Esophagus (tissue), 2 donors: Measurements from ENCODE around the gene NCOA1. TPM values are rescaled to one million over a fixed set of nuclear protein-coding genes. Genes with fewer than 3 reads are reported as not detected.

ENCODE experiments used
- H3K27ac ChIP-seq, 2 donors: one replicate each; pipeline ENCODE4 v1.5.1; 2013; ENCODE audit warnings: low read depth in 2 of 2, mild to moderate bottlenecking in 2 of 2, inconsistent platforms in 1 of 2, low read length in 1 of 2, moderate library complexity in 1 of 2
- H3K27me3 ChIP-seq, 2 donors: one replicate each; pipeline ENCODE4 v1.6.1; 2013; ENCODE audit warnings: low read length in 2 of 2, control low read depth in 1 of 2, mild to moderate bottlenecking in 1 of 2; ENCODE audit not compliant: insufficient read depth in 2 of 2, control insufficient read depth in 1 of 2
- H3K36me3 ChIP-seq, 2 donors: one replicate each; pipeline ENCODE4 v1.6.1; 2013; ENCODE audit warnings: low read length in 1 of 2; ENCODE audit not compliant: control insufficient read depth in 2 of 2, insufficient read depth in 2 of 2
- H3K4me1 ChIP-seq, 2 donors: one replicate each; pipeline ENCODE4 v1.6.1; 2013; ENCODE audit warnings: low read length in 1 of 2; ENCODE audit not compliant: control insufficient read depth in 2 of 2, insufficient read depth in 2 of 2
- H3K4me3 ChIP-seq, 2 donors: one replicate each; pipeline ENCODE4 v1.5.1; 2013; ENCODE audit warnings: low read length in 2 of 2, mild to moderate bottlenecking in 2 of 2, low read depth in 1 of 2, moderate library complexity in 1 of 2
- H3K9me3 ChIP-seq, 2 donors: one replicate each; pipeline ENCODE4 v1.6.1; 2013; ENCODE audit warnings: mild to moderate bottlenecking in 2 of 2, low read depth in 1 of 2, low read length in 1 of 2, moderate library complexity in 1 of 2; ENCODE audit not compliant: control insufficient read depth in 2 of 2, insufficient read depth in 1 of 2
- WGBS, 2 donors: extraction: QIAGEN DNeasy Blood & Tissue Kit; methylation state at CpG; one replicate each; pipeline ENCODE4 v1.1.7; 2013; 5-methylcytosine and 5-hydroxymethylcytosine counted together
- polyA plus RNA-seq, 2 donors: library from polyadenylated mRNA; stranded (reverse); fragments of 200-250 nt; gene quantifications; one replicate each; pipeline ENCODE4 v1.2.3, GENCODE V29; 2013
- donor health status: healthy with polysubstance abuse.
- donor health status: Bipolar disorder and iron deficiency.

NCOA1 gene
- polyA plus RNA-seq, 2 donors = 8.7 to 13.7 TPM

GRCh38 chr2:24498121-24498520 lies 7.1 kb downstream of the NCOA1 start:
- H3K27ac ChIP-seq = no peak overlapping the region

DNA sequence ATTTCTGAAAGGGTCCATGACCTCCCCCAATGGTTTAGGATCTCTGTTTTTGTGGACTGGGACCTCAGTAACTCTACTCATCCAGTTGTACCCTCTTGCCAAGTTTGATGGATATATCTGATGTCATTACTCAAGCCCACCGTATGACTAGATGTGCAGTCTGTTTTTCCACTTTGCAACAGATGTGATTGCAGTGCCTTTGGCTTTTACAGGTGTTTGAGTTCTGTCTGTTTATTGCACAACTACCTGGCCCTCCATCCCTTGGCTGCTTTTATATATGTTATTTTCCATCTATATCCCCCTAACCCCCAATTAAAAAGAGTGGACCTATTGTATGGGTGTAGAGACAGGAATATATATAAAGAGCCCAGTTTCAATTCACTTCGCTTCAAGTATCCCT lies 10.8 kb downstream of the NCOA1 start:
- Histone ChIP-seq H3K27me3 (no peaks in the 10 kb centered on the region), H3K9me3 (no peaks in the 10 kb centered on the region), H3K4me3 (no peak overlapping the region), H3K27ac (no peak overlapping the region), H3K36me3 (no peaks in the 10 kb centered on the region), H3K4me1 (peaks cover 3 to 5% of the 10 kb centered on the region in 2 donors)
- WGBS, 2 donors = 76 to 86% methylated on average over 2 of the region's 2 CpGs

More at GRCh38 chr2:24498121-24498520, 7.1 kb downstream of the NCOA1 start:
- Histone ChIP-seq H3K27me3 (no peaks in the 10 kb centered on the region), H3K4me3 (no peak overlapping the region), H3K36me3 (peaks cover 0 to 2% of the 10 kb centered on the region in 2 donors), H3K4me1 (no peaks in the 10 kb centered on the region), H3K9me3 (no peaks in the 10 kb centered on the region)
- 69 to 95% methylated on average over 4 of the region's 4 CpGs for WGBS, 2 donors

DNA sequence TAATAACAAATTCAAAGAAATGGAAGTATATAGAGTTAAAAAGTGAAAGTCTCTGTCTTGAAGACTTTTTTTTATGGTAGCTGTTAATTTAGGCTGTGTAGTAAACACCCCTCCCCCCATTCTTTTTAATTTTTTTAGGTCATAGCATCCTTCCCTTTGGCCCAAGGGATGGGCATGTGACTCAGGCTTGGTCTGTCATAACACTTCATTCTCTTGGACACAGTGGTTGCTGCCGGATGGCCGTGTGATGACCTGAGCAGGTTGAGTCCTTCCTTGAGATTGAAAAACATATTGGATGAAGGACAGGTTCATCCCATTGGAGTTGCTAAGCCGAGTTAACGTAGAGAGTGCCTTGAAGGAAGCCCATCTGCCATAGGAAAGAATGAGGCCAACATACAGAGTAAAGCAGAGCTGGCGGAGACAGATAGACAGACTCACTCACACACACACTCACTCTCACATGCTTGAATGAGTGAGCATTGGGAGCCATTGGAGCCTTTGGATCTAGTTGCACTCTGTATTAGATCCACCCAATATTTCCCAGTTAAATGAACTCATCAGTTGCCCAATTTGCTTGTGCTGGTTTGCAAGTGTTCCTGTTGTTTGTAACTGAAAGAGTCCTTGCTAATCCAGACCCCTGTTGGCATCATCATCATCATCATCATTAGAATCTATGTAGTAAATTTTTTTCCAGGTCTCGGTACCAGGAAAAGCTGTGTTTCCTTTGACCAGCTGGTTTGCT lies 14.7 kb downstream of the NCOA1 start:
- WGBS, 2 donors = 87 to 91% methylated on average over 6 of the region's 6 CpGs
- peak overlapping the region in 1 of 2 donors; percentile 52 for H3K27ac ChIP-seq
- peaks cover 3 to 5% of the 10 kb centered on the region in 2 donors for H3K4me1 ChIP-seq

DNA sequence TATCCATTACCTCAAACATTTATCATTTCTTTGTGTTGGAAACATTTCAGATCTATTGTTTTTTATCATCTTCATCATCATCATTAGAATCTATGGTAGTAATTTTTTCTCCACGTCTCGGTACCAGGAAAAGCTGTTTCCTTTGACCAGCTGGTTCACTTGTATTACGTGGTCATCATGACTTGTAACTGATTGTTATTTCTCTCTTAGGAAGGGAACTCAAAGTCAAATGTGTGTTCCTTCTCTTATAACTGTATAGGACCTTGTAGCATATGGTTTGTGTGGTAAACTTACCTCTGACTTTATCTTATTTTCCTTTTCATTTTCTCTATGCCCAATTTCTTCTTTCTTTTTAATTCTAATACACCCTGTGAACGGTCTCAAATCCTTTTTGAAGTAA lies 16.5 kb downstream of the NCOA1 start:
- Histone ChIP-seq H3K4me3 (no peak overlapping the region), H3K27ac (no peak overlapping the region), H3K36me3 (no peaks in the 10 kb centered on the region), H3K4me1 (peaks cover 3 to 5% of the 10 kb centered on the region in 2 donors), H3K27me3 (no peaks in the 10 kb centered on the region), H3K9me3 (no peaks in the 10 kb centered on the region)
- whole genome bisulfite sequencing, 2 donors = 66 to 67% methylated on average over 4 of the region's 4 CpGs

More for the DNA sequence above, 14.7 kb downstream of the NCOA1 start:
- Histone ChIP-seq H3K27me3 (no peaks in the 10 kb centered on the region), H3K4me3 (no peak overlapping the region), H3K36me3 (no peaks in the 10 kb centered on the region), H3K9me3 (no peaks in the 10 kb centered on the region)

- peaks cover 3 to 5% of the 10 kb centered on the region in 2 donors for H3K4me1 ChIP-seq
- no peaks in the 10 kb centered on the region for H3K27me3 ChIP-seq
- no peak overlapping the region for H3K27ac ChIP-seq
- no peaks in the 10 kb centered on the region for H3K36me3 ChIP-seq
- 87 to 96% methylated on average over 1 of the region's 1 CpG for WGBS, 2 donors
- H3K4me3 ChIP-seq = no peak overlapping the region
- H3K9me3 ChIP-seq = no peaks in the 10 kb centered on the region
Observed at GRCh38 chr2:24508878-24509277, 17.8 kb downstream of the NCOA1 start.

- no peak overlapping the region for H3K4me3 ChIP-seq
- peaks cover 3 to 5% of the 10 kb centered on the region in 2 donors for H3K4me1 ChIP-seq
- no peak overlapping the region for H3K27ac ChIP-seq
- WGBS, 2 donors = 87 to 95% methylated on average over 1 of the region's 1 CpG
- H3K36me3 ChIP-seq = no peaks in the 10 kb centered on the region
- H3K9me3 ChIP-seq = no peaks in the 10 kb centered on the region
- no peaks in the 10 kb centered on the region for H3K27me3 ChIP-seq
Observed at GRCh38 chr2:24509425-24509824, 18.4 kb downstream of the NCOA1 start.

GRCh38 chr2:24509840-24510239 lies 18.8 kb downstream of the NCOA1 start:
- Histone ChIP-seq H3K4me3 (no peak overlapping the region), H3K4me1 (peaks cover 3 to 5% of the 10 kb centered on the region in 2 donors), H3K27me3 (no peaks in the 10 kb centered on the region), H3K36me3 (no peaks in the 10 kb centered on the region), H3K9me3 (no peaks in the 10 kb centered on the region), H3K27ac (no peak overlapping the region)
- 92 to 94% methylated on average over 3 of the region's 3 CpGs for WGBS, 2 donors

DNA sequence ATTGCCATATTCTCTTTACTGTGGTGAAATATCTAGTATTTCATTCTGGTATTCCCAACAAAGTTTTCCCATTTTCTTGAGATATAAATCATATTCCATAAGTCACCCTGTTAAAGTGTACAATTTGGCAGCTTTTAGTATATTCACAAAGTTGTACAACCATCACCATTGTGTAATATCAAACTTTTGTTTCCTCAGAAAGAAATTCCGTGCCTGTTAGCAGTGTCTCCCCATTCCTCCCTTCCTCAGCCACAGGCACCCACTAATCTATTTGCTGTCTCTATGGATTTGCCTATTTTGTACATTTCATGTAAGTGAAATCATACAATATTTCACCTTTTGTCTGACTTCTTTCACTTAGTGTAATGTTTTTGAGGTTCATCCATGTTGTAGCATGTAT lies 19.7 kb downstream of the NCOA1 start:
- Histone ChIP-seq H3K27me3 (no peaks in the 10 kb centered on the region), H3K4me1 (peaks cover under 1 to 2% of the 10 kb centered on the region in 2 donors), H3K4me3 (no peak overlapping the region), H3K9me3 (no peaks in the 10 kb centered on the region), H3K27ac (no peak overlapping the region), H3K36me3 (no peaks in the 10 kb centered on the region)
- 83 to 92% methylated on average over 1 of the region's 1 CpG for WGBS, 2 donors

DNA sequence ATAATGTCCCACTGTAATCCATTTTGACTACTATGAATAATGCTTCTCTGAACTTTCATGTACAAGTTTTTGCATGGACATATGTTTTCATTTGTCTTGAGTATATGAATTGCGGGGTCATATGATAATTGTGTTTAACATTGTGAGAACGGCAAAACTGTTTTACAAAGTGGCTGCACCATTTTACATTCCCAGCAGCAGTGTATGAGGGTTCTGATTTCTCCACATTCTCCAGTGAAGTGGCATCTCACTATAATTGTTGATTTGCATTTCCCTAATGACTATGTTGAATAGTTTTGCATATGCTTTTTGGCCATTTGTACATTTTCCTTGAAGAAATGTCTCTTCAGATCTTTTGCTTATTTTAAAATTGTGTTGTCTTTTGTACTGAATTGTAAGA lies 20.1 kb downstream of the NCOA1 start:
- WGBS, 2 donors = 90 to 95% methylated on average over 2 of the region's 2 CpGs
- Histone ChIP-seq H3K27ac (no peak overlapping the region), H3K36me3 (no peaks in the 10 kb centered on the region), H3K9me3 (no peaks in the 10 kb centered on the region), H3K27me3 (no peaks in the 10 kb centered on the region), H3K4me3 (no peak overlapping the region), H3K4me1 (no peaks in the 10 kb centered on the region)

DNA sequence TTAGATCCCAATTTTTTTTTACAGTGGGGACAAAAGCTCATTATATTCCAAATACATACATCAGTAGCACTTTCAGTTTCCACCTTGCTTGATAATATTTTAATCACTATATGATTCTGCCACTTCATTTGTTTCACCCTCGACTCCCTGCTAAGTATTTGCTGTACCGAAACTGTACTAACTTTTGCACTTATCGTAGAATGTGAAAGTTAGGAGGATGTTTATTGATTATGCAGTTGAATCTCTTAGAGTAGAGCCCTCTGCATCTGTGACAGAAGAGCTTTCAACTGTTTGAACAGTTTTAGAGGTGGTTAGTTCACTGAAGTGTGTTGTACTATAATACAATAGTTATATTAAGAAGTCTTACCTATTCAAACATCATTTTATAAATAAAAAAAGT lies 20.8 kb downstream of the NCOA1 start:
- Histone ChIP-seq H3K36me3 (no peaks in the 10 kb centered on the region), H3K4me1 (no peaks in the 10 kb centered on the region), H3K27ac (no peak overlapping the region), H3K27me3 (no peaks in the 10 kb centered on the region), H3K4me3 (no peak overlapping the region), H3K9me3 (no peaks in the 10 kb centered on the region)
- WGBS, 2 donors = 49 to 67% methylated on average over 3 of the region's 3 CpGs
